NCI-H774 (cell line): Measurements from ENCODE around the gene BMPR1A.

ENCODE experiments used
- DNase-seq: peaks from one replicate; lab custom pipeline; 2025; lab: John Stamatoyannopoulos, UW

The BMPR1A gene

DNA sequence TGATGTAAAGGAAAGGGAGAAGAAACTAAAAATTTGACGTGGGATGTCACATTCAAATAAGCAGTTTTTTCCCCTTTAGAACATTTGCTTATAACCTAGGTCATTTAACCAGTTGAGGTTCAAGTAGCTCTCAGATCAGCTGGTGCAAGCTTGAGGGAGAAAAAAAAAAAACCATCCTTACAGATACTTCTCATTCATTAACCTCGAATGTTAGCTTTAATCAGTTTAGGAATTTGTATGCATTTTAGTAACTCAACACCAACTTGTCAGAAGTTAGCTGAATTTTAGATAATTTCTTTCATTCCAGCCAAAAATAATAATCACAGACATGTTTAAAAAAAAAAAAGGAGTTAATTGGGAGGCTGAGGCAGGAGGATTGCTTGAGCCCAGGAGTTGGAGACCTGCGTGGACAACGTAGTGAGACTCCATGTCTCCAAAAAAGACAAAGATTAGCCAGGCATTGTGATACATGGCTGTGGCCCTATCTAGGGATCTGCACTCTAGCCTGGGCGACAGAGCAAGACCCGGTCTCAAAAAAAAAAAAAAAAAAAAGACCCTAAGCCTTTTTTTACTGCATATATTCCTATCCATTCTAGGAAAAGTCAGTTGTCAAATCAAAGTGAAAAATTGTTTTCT, 46.2 kb downstream of the BMPR1A start:
- no peak for DNase-seq

DNA sequence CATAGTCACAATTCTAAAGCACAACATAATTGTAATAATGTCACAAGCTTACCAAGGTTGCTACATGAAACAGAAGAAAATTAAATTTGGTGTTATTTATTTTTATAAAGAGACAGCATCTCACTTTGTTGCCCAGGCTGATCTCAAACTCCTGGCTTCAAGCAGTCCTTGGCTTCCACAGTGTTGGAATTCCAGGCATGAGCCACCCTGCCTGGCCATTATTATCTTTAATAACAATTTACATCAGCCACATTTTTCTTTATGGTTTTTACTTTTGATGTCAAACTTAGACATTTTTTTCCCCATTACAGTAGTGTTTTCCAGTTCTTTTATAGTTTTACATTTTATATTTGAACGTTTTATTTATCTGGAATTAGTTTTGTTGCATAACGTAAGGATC, 46.7 kb downstream of the BMPR1A start:
- DNase-seq: no peak

DNA sequence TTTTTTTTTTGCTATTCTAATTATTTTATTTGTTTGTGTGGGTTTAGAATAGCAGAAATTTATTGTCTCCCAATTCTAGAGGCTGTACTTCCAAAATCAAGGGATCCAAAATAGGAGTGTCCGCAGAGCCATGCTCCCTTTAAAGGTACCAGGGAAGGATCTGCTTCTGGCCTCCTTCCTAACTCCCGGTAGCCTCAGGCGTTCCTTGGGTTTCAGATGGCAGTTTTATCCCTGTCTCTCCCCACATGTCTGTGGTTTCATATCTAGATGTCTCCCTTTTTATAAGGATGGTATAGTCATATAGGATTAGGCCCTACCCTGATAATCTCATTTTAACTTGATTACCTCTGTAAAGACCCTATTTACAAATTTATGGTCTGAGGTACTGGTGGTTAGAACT, 48.4 kb downstream of the BMPR1A start:
- DNase-seq: no peak

DNA sequence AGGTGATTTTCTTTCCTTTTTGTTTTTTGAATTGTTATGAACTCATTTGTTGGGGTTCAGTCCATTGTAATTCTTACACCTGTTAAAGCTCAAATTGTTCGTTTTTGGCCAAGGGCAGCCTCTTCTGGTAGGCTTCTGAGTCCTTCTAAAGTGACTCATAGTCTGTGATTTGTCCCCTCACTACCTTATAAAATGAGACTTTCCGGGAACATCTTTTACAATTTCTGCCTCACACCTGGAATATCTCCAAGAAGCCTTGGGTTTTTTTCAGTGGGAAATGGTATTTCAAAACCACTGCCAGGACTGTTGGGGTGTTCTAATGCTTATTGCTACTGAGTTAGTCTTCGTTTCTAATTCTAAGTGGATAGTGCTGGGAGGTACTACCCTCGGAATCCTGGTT, 56.7 kb downstream of the BMPR1A start:
- DNase-seq: no peak

- no peak for DNase-seq
These were observed 57.6 kb downstream of the BMPR1A start for GRCh38 chr10:86813982-86814381.

DNA sequence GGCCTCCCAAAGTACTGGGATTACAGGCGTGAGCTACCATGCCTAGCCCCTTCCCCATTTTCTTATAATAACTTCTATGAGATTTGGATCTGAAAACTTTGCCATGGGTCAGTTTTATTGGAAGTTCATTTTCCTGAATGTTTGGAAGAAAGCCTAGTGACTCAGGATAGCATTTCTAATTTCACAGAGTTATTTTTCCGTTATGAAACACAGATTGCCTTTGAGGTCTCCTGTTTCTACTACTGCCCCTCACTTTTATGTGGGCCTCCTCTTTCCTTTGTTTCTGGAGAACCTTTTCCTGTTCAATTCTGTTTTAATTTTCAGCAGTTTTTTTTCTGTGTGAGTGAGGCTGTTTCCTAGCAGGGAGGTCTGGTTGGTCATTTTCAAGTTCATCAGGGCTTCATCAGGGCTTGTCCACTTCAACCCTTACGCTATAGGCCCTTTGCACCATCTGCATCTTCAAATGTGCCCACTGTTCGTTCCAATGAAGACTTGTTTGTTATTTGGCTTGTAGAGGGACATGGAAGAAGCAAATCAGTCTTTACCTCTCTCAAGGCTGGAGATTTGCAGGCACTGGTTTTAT, 58.7 kb downstream of the BMPR1A start:
- no peak for DNase-seq

GRCh38 chr10:86815640-86816039, 59.2 kb downstream of the BMPR1A start:
- DNase-seq: no peak

DNA sequence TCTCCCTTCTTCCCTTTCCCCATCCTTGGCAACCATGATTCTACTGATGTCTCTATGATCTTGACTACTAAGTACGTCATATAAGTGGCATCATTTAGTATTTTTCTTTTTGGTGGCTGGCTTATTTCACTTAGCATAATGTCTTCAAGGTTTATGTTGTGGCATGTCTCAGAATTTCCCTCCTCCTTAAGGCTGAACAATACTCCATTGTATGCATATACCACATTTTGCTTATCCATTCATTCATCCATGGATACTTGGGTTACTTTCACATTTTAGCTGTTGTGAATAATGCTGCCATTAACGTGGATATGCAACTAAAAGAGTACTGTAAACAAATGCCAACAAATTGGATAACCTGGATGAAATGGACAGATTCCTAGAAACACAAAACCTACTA, 60.8 kb downstream of the BMPR1A start:
- no peak for DNase-seq

- DNase-seq: no peak
These were observed 63.1 kb downstream of the BMPR1A start for GRCh38 chr10:86819567-86819966.

GRCh38 chr10:86820509-86820908, 64.1 kb downstream of the BMPR1A start:
- no peak for DNase-seq

GRCh38 chr10:86821388-86821999, 65.1 kb downstream of the BMPR1A start:
- DNase-seq: no peak

DNA sequence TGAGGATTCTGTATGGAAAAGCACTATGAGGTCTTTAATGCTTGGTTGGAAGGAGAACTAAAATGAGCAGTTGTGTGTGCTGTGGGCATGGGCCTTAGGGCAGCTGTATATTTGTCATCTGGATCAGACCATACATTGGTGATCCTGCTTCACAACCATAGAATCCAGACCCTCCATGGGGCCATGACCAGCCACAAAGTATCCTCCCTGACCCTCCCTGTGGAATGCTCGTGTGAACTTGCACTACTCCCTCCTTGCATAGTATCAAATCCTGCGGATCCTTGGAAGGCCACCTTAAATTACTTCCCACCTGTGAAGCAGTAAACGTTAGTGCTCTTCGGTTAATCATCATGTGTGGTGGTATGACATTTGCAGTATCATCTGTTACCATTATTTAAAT, 67.1 kb downstream of the BMPR1A start:
- DNase-seq: no peak

GRCh38 chr10:86824151-86824550, 67.7 kb downstream of the BMPR1A start:
- no peak for DNase-seq

GRCh38 chr10:86825366-86825765, 68.9 kb downstream of the BMPR1A start:
- no peak for DNase-seq

DNA sequence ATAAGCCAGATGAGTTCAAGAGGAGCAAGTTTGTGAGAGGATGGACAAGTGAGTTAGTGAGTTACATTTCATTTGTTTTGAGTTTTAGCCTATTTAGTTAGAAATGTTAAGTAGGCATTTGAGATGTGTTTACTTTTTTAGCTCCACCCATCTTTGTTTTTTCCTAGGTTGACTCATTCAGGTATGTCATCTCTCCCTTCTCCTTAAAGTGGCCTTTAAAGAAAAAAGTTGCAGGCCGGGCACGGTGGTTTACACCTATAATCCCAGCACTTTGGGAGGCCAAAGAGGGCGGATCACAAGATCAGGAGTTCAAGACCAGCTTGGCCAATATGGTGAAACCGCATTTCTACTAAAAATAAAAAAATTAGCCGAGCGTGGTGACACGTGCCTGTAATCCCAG, 71.2 kb downstream of the BMPR1A start:
- no peak for DNase-seq

DNA sequence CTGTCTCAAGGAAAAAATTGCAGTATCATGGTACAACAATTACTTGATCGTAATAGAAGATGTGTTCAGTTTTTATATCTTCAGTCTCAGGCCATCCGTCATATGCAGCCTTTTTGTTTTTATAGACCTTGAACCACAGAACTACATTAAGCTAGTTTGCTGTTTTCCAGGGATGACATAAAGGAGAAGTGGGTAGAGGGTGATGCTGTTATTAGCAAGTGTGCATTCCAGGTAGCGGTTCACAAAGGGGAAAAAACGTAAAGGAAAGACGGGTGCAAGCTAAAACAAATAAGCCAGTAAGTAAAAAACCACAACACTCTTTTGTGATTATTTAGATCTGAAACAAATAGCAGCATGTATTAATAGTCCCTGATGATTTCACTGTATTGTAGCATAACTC, 71.7 kb downstream of the BMPR1A start:
- DNase-seq: no peak

GRCh38 chr10:86829472-86829871, 73.1 kb downstream of the BMPR1A start:
- DNase-seq: no peak

DNA sequence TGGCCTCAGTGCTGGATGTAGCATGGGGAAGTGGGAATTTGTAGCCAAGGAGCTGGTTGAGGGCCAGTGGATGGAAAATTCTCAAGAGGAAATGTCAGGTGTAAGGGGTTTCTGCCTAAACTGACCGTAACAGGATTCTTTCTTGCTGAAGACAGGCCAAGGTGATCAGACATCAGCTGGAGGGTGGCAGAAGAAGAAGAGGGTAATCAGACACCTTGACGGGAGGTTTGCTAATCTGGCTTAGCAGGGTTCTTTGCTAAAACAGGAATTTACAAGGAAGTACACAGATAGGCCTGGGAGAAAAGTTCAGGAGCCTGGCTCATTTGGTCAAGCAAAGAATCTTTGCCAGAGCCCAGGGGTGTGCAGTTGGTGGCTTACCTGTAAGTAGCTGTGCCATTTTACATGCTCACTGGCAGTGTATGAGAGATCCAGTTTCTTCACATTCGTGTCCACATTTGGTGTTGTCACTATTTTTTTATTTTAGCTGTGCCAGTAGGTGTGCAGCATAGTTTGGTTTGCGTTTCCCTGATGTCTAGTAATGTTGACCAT, 73.7 kb downstream of the BMPR1A start:
- DNase-seq: no peak

GRCh38 chr10:86833969-86834368, 77.5 kb downstream of the BMPR1A start:
- no peak for DNase-seq

GRCh38 chr10:86836044-86836443, 79.6 kb downstream of the BMPR1A start:
- DNase-seq: no peak

- DNase-seq: no peak
These were observed 81.2 kb downstream of the BMPR1A start for GRCh38 chr10:86837663-86838062.

DNA sequence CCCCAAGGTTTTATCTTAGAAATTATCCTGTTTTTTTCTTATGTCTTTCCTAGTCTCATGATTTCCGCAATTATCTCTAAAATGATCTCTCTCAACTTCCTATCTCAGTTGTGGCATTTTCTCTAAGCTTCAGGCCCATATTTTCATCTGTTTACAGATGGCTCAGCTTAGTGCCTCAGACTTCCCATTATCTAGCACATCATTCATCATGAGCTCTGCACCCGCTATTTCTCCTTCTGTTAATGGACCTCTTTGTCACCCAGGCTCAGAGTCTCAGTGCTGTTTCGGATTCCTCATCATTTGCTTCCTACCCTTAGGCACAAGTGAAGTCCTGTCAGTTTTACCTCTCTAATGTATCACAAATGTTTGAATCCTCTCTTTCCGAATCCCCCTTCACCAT, 84.1 kb downstream of the BMPR1A start:
- DNase-seq: no peak

- DNase-seq: no peak
These were observed 89.7 kb downstream of the BMPR1A start for GRCh38 chr10:86846088-86846487.

DNA sequence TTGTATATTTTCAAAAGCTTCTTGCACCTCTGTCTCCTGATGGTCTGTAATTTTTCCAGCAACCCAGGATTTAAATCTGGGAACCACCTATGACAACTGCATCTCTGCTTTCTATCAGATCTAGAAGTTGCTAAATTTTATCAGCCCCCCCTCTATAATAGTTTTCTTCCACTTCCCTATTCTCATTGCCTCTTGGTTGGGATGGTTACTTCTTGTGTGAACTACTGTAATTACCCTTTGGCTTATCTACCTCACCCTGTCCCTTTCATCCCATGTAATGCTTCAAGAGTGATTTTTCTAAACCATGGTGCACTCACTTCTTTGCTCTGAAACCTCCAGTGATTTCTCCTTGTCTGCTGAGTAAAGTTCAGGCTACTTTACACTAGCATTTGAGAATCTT, 92.3 kb downstream of the BMPR1A start:
- no peak for DNase-seq
